HEK293 (cell line): ENCODE results near the gene CLEC4G.

Experiments used
- CTCF ChIA-PET: fragments of 350-600 bp; formaldehyde crosslinking; extraction: SDS; loops from one replicate; lab custom pipeline; 2021; ENCODE audit warnings: antibody characterized with exemption; lab: Yijun Ruan, JAX
- POLR2A ChIA-PET: fragments of 300-600 bp; formaldehyde crosslinking; extraction: SDS; loops from one replicate; lab custom pipeline; 2020; ENCODE audit warnings: antibody characterized with exemption, inconsistent platforms; lab: Yijun Ruan, JAX
- H3K27ac ChIP-seq: fragments of 200-500 bp; sonication (Bioruptor generic); 2 replicates; pipeline ENCODE4 v1.5.1; 2014; ENCODE audit warnings: low read depth, low read length, control low read depth, inconsistent platforms; ENCODE audit errors: extremely low read depth
- H3K36me3 ChIP-seq, 2 experiments: fragments of 200-500 bp in 1 of 2; sonication (Bioruptor generic) in 1 of 2; 1 replicate in 1 of 2; 2 replicates in 1 of 2; pipeline ENCODE4 v1.5.1; 2014 to 2017; ENCODE audit warnings: inconsistent platforms in 2 of 2, low read length in 2 of 2; ENCODE audit not compliant: control insufficient read depth in 2 of 2, insufficient read depth in 1 of 2
- H3K4me1 ChIP-seq: fragments of 200-500 bp; sonication (Bioruptor generic); 2 replicates; pipeline ENCODE4 v1.5.1; 2014; ENCODE audit warnings: mild to moderate bottlenecking, low read length, inconsistent platforms; ENCODE audit not compliant: control insufficient read depth, insufficient read depth
- H3K4me3 ChIP-seq: 2 replicates; pipeline ENCODE4 v1.5.1; 2011; ENCODE audit warnings: low read depth, mild to moderate bottlenecking, control low read depth, low read length, moderate library complexity
- H3K9me3 ChIP-seq: fragments of 200-500 bp; sonication (Bioruptor generic); 2 replicates; pipeline ENCODE4 v1.5.1; 2014; ENCODE audit warnings: low read depth, low read length, inconsistent platforms; ENCODE audit not compliant: control insufficient read depth, insufficient read depth
- BCL11B ChIP-seq: fragments of 450-650 bp; formaldehyde crosslinking; IDR thresholded peaks from 2 replicates; pipeline ENCODE4 v1.5.1; 2016; ENCODE audit warnings: low read depth, missing biosample characterization, missing genetic modification characterization
- GLIS1 ChIP-seq: fragments of 450-650 bp; formaldehyde crosslinking; IDR thresholded peaks from 2 replicates; pipeline ENCODE4 v1.5.1; 2016; ENCODE audit warnings: missing biosample characterization, missing genetic modification characterization
- HIC1 ChIP-seq: fragments of 450-650 bp; formaldehyde crosslinking; IDR thresholded peaks from 2 replicates; pipeline ENCODE4 v1.5.1; 2016; ENCODE audit warnings: missing biosample characterization, missing genetic modification characterization
- HOXA7 ChIP-seq: sonication (generic); formaldehyde crosslinking; IDR thresholded peaks from 2 replicates; pipeline ENCODE4 v1.8.1; 2022; ENCODE audit warnings: missing genetic modification reagents, borderline replicate concordance
- MYNN ChIP-seq: fragments of 450-650 bp; formaldehyde crosslinking; IDR thresholded peaks from 2 replicates; pipeline ENCODE4 v1.5.1; 2016; ENCODE audit warnings: missing biosample characterization, missing genetic modification characterization, borderline replicate concordance
- MZF1 ChIP-seq: fragments of 450-650 bp; formaldehyde crosslinking; IDR thresholded peaks from 2 replicates; pipeline ENCODE4 v1.5.1; 2017; ENCODE audit warnings: missing biosample characterization, missing genetic modification characterization, borderline replicate concordance
- OVOL3 ChIP-seq: fragments of 450-650 bp; formaldehyde crosslinking; IDR thresholded peaks from 2 replicates; pipeline ENCODE4 v1.5.1; 2016; ENCODE audit warnings: missing biosample characterization, missing genetic modification characterization
- PRDM1 ChIP-seq: fragments of 450-650 bp; formaldehyde crosslinking; IDR thresholded peaks from 2 replicates; pipeline ENCODE4; 2016; ENCODE audit warnings: missing biosample characterization, missing genetic modification characterization
- RBAK ChIP-seq: fragments of 450-650 bp; formaldehyde crosslinking; IDR thresholded peaks from 2 replicates; pipeline ENCODE4 v1.5.1; 2016; ENCODE audit warnings: missing biosample characterization, missing genetic modification characterization
- REPIN1 ChIP-seq: fragments of 450-650 bp; formaldehyde crosslinking; IDR thresholded peaks from 2 replicates; pipeline ENCODE4 v1.5.1; 2017; ENCODE audit warnings: missing biosample characterization, missing genetic modification characterization, low read depth
- ZBTB11 ChIP-seq: fragments of 450-650 bp; formaldehyde crosslinking; conservative IDR thresholded peaks from 2 replicates; pipeline ENCODE4 v1.5.1; 2016; ENCODE audit warnings: low read depth, missing biosample characterization, missing genetic modification characterization
- ZNF112 ChIP-seq: fragments of 450-650 bp; formaldehyde crosslinking; IDR thresholded peaks from 2 replicates; pipeline ENCODE4 v1.5.0; 2017; ENCODE audit warnings: missing biosample characterization, missing genetic modification characterization
- ZNF132 ChIP-seq: fragments of 450-650 bp; formaldehyde crosslinking; IDR thresholded peaks from 2 replicates; pipeline ENCODE4 v1.5.1; 2017; ENCODE audit warnings: missing biosample characterization, missing genetic modification characterization, borderline replicate concordance
- ZNF138 ChIP-seq: fragments of 450-650 bp; formaldehyde crosslinking; IDR thresholded peaks from 2 replicates; pipeline ENCODE4 v1.5.1; 2016; ENCODE audit warnings: missing biosample characterization, missing genetic modification characterization, borderline replicate concordance
- ZNF23 ChIP-seq: fragments of 450-650 bp; formaldehyde crosslinking; IDR thresholded peaks from 2 replicates; pipeline ENCODE4 v1.5.1; 2016; ENCODE audit warnings: missing biosample characterization, missing genetic modification characterization, borderline replicate concordance
- ZNF24 ChIP-seq: fragments of 450-650 bp; formaldehyde crosslinking; IDR thresholded peaks from 2 replicates; pipeline ENCODE4 v1.5.1; 2016; ENCODE audit warnings: missing biosample characterization, missing genetic modification characterization
- ZNF311 ChIP-seq: fragments of 450-650 bp; formaldehyde crosslinking; IDR thresholded peaks from 2 replicates; pipeline ENCODE4 v1.5.1; 2017; ENCODE audit warnings: missing biosample characterization, missing genetic modification characterization, borderline replicate concordance
- ZNF404 ChIP-seq: fragments of 450-650 bp; formaldehyde crosslinking; IDR thresholded peaks from 2 replicates; pipeline ENCODE4 v1.5.1; 2017; ENCODE audit warnings: missing biosample characterization, missing genetic modification characterization
- ZNF423 ChIP-seq: fragments of 450-650 bp; formaldehyde crosslinking; IDR thresholded peaks from 2 replicates; pipeline ENCODE4 v1.5.1; 2016; ENCODE audit warnings: missing biosample characterization, missing genetic modification characterization
- ZNF48 ChIP-seq: fragments of 450-650 bp; formaldehyde crosslinking; IDR thresholded peaks from 2 replicates; pipeline ENCODE4 v1.5.1; 2016; ENCODE audit warnings: missing biosample characterization, missing genetic modification characterization
- ZNF530 ChIP-seq: fragments of 450-650 bp; formaldehyde crosslinking; IDR thresholded peaks from 2 replicates; pipeline ENCODE4 v1.5.1; 2016; ENCODE audit warnings: low read depth, missing biosample characterization, missing genetic modification characterization
- ZNF561 ChIP-seq: fragments of 450-650 bp; IDR thresholded peaks from 2 replicates; pipeline ENCODE4 v1.5.1; 2018; ENCODE audit warnings: missing biosample characterization, missing genetic modification characterization, borderline replicate concordance
- ZNF670 ChIP-seq: fragments of 450-650 bp; formaldehyde crosslinking; IDR thresholded peaks from 2 replicates; pipeline ENCODE4 v1.5.1; 2016; ENCODE audit warnings: missing biosample characterization, missing genetic modification characterization, low read depth
- ZSCAN30 ChIP-seq: fragments of 450-650 bp; IDR thresholded peaks from 2 replicates; pipeline ENCODE4 v1.5.1; 2018; ENCODE audit warnings: missing biosample characterization, mild to moderate bottlenecking, missing genetic modification characterization, moderate library complexity
- TF ChIP-seq, protein P1 (sequence below): fragments of 450-650 bp; formaldehyde crosslinking; IDR thresholded peaks from 2 replicates; pipeline ENCODE4 v1.5.1; 2016; ENCODE audit warnings: missing biosample characterization, missing genetic modification characterization

Gene CLEC4G

DNA sequence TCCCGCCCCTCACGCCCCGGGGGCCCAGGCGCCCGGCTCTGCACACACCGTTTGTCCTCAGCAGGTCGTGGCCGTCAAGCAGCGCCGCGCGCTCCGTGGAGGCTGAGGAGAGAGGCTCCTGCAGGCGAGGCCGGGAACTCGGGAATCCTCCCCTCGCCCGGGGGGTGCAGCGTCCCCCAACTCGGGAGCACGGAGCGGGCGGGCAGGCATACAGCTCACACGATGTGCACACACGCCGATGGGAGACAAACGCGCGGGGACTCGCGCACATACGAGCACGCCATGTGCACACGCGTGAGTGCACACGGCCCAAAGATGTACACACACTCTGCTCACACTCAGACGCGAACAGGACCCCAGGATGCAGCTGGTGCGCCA lies 703 bp downstream of the CLEC4G start:
- Histone ChIP-seq H3K4me3 (no peak overlapping the region), H3K4me1 (no peaks in the 10 kb centered on the region), H3K36me3 (no peaks in the 10 kb centered on the region), H3K27ac (no peak overlapping the region), H3K9me3 (no peaks in the 10 kb centered on the region)
- CTCF ChIA-PET, result no interaction called here
- no peak for TF ChIP-seq MZF1 (tag by site-specific recombination)
- TF ChIP-seq ZNF112 (tag by site-specific recombination), result no peak
- no peak for TF ChIP-seq REPIN1 (tag by site-specific recombination)
- TF ChIP-seq GLIS1 (tag by site-specific recombination), result no peak
- no peak for TF ChIP-seq ZNF132 (tag by site-specific recombination)
- TF ChIP-seq ZNF530 (tag by site-specific recombination), result no peak
- no peak for TF ChIP-seq ZBTB11 (tag by site-specific recombination)
- no peak for TF ChIP-seq ZNF311 (tag by site-specific recombination)
- no peak for TF ChIP-seq PRDM1 (tag by site-specific recombination)
- TF ChIP-seq ZNF561 (tag by site-specific recombination), result no peak
- POLR2A ChIA-PET, result no interaction called here

DNA sequence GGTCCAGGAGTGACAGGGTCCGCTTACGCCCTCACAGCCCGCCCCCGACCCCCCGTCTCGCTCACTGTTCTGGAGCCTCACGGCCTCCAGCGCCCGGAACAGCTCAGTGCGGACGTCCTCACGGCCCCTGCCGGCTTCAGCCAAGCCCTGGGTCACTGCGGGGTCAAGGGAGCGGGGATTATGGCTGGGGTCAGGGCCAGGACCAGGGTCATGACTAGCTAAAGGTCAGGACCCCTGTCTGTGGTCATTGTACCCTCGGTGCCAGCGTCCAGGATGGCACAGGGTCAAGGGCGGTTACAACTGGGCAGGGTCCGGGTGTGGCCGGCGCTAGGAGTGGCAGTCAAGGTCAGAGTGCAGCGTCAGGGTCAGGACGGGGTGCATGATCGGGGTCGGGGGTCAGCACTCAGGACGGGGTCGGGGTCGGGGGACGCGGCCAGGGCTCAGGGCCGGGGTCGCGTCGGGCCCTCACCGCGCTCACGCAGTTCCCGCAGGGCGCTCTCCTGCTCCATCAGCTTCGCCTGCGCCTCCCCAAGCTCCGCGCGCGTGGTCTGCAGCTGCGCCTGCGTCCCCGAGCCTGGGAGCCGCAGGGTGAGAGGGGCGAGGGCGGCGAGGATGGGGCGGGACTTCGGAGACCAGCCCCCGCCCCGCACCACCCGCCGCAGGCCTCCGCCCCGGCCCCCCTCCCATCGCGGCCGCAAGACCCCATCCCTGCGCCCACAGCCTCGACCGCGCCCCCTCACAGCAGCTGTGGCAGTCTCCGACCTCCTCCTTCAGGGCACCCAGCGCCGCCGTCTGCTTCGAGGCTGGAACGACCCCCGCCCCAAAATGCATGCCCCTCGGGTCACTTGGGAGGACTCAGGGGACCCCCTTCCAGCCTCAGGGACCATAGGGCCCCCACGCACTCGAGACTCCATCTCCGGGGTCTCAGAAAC lies 1.4 kb downstream of the CLEC4G start:
- TF ChIP-seq ZNF24 (tag by site-specific recombination) (no peak), BCL11B (tag by site-specific recombination) (no peak), ZNF404 (tag by site-specific recombination) (no peak), OVOL3 (tag by site-specific recombination) (no peak), ZNF48 (no peak), ZNF138 (no peak), HIC1 (tag by site-specific recombination) (no peak), ZNF23 (tag by site-specific recombination) (no peak), ZNF423 (no peak), MYNN (tag by site-specific recombination) (no peak), ZSCAN30 (tag by site-specific recombination) (no peak), RBAK (tag by site-specific recombination) (no peak), ZNF670 (no peak), HOXA7 (CRISPR knock-in tag) (no peak)
- TF ChIP-seq, protein P1, sequence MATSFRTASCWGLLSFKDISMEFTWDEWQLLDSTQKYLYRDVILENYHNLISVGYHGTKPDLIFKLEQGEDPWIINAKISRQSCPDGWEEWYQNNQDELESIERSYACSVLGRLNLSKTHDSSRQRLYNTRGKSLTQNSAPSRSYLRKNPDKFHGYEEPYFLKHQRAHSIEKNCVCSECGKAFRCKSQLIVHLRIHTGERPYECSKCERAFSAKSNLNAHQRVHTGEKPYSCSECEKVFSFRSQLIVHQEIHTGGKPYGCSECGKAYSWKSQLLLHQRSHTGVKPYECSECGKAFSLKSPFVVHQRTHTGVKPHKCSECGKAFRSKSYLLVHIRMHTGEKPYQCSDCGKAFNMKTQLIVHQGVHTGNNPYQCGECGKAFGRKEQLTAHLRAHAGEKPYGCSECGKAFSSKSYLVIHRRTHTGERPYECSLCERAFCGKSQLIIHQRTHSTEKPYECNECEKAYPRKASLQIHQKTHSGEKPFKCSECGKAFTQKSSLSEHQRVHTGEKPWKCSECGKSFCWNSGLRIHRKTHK (tag by site-specific recombination), result no peak
- no peaks in the 10 kb centered on the region for H3K9me3 ChIP-seq
- no peaks in the 10 kb centered on the region for H3K4me1 ChIP-seq
- ChIA-PET CTCF (no interaction called here), POLR2A (no interaction called here)
- no peaks in the 10 kb centered on the region for H3K36me3 ChIP-seq
- H3K27ac ChIP-seq, result no peak overlapping the region
- no peak overlapping the region for H3K4me3 ChIP-seq
